Mesendoderm (in vitro differentiated cells): ENCODE data around the gene SLC4A5.

Experiments
- DNase-seq: peaks from one replicate; pipeline ENCODE4 v3.0.0; 2013
- H2AK5ac ChIP-seq: 2 replicates; pipeline ENCODE4 v1.6.1; 2013; ENCODE audit warnings: low read length, inconsistent platforms
- H2BK120ac ChIP-seq: 2 replicates; pipeline ENCODE4 v1.6.1; 2013; ENCODE audit warnings: low read depth, mild to moderate bottlenecking, low read length, moderate library complexity, mixed read lengths
- H2BK15ac ChIP-seq: replicated peaks from 2 replicates; pipeline ENCODE4 v1.6.1; 2013; ENCODE audit warnings: low read depth, mild to moderate bottlenecking, moderate library complexity
- H2BK5ac ChIP-seq: 2 replicates; pipeline ENCODE4 v1.6.1; 2013; ENCODE audit warnings: low read length, inconsistent platforms
- H3K18ac ChIP-seq: 2 replicates; pipeline ENCODE4 v1.6.1; 2013; ENCODE audit warnings: mild to moderate bottlenecking, low read length, mixed read lengths
- H3K23ac ChIP-seq: one replicate; pipeline ENCODE4 v1.6.1; 2013; ENCODE audit warnings: low read length
- H3K27ac ChIP-seq: 2 replicates; pipeline ENCODE4 v1.5.1; 2013; ENCODE audit warnings: low read depth, mild to moderate bottlenecking, inconsistent platforms, low read length, moderate library complexity
- H3K27me3 ChIP-seq: 2 replicates; pipeline ENCODE4 v1.6.1; 2013; ENCODE audit warnings: low read length, control low read depth, mild to moderate bottlenecking, inconsistent platforms; ENCODE audit not compliant: insufficient read depth, poor library complexity
- H3K36me3 ChIP-seq: 2 replicates; pipeline ENCODE4 v1.6.1; 2013; ENCODE audit warnings: low read length, inconsistent platforms; ENCODE audit not compliant: control insufficient read depth, insufficient read depth
- H3K4ac ChIP-seq: one replicate; pipeline ENCODE4 v1.6.1; 2013; ENCODE audit warnings: low read depth, mild to moderate bottlenecking, low read length, moderate library complexity
- H3K4me1 ChIP-seq: 2 replicates; pipeline ENCODE4 v1.6.1; 2013; ENCODE audit warnings: low read depth, low read length, inconsistent platforms; ENCODE audit not compliant: control insufficient read depth
- H3K4me2 ChIP-seq: 2 replicates; pipeline ENCODE4 v1.6.1; 2013; ENCODE audit warnings: low read length
- H3K4me3 ChIP-seq: 2 replicates; pipeline ENCODE4 v1.5.1; 2013; ENCODE audit warnings: mild to moderate bottlenecking, low read length
- H3K56ac ChIP-seq: one replicate; pipeline ENCODE4 v1.6.1; 2013; ENCODE audit warnings: low read length
- H3K79me1 ChIP-seq: 2 replicates; pipeline ENCODE4 v1.6.1; 2013; ENCODE audit warnings: low read length, inconsistent platforms
- H3K79me2 ChIP-seq: 2 replicates; pipeline ENCODE4 v1.6.1; 2013; ENCODE audit warnings: mild to moderate bottlenecking, low read length; ENCODE audit not compliant: control insufficient read depth, insufficient read depth
- H3K9ac ChIP-seq: 2 replicates; pipeline ENCODE4 v1.6.1; 2013; ENCODE audit warnings: low read length, inconsistent platforms
- H4K5ac ChIP-seq: one replicate; pipeline ENCODE4 v1.6.1; 2013; ENCODE audit warnings: low read length
- H4K8ac ChIP-seq: one replicate; pipeline ENCODE4 v1.6.1; 2013; ENCODE audit warnings: low read depth, mild to moderate bottlenecking, control low read depth, low read length, moderate library complexity
- WGBS: extraction: QIAGEN DNeasy Blood & Tissue Kit; methylation state at CpG from one replicate; pipeline ENCODE4 v1.1.7; 2013; ENCODE audit warnings: low lambda C conversion rate, missing lambda C conversion rate; ENCODE audit not compliant: insufficient coverage; ENCODE audit errors: extremely low coverage; 5-methylcytosine and 5-hydroxymethylcytosine counted together

Gene SLC4A5

GRCh38 chr2:74366036-74366435, 22.8 kb upstream of the SLC4A5 start:
- peaks cover 43% of the 10 kb centered on the region for H3K36me3 ChIP-seq
- H3K4ac ChIP-seq: no peak overlapping the region
- no peak overlapping the region for H3K23ac ChIP-seq
- H3K27me3 ChIP-seq: no peaks in the 10 kb centered on the region
- no peak overlapping the region for H2BK120ac ChIP-seq
- no peak overlapping the region for H2BK15ac ChIP-seq
- no peak overlapping the region for H2BK5ac ChIP-seq
- H3K18ac ChIP-seq: no peak overlapping the region
- no peak overlapping the region for H2AK5ac ChIP-seq
- H4K5ac ChIP-seq: no peak overlapping the region
- H3K56ac ChIP-seq: no peak overlapping the region
- H3K9ac ChIP-seq: no peak overlapping the region
- no peak overlapping the region for H3K4me3 ChIP-seq
- H3K27ac ChIP-seq: no peak overlapping the region
- DNase-seq: no peak
- H3K4me2 ChIP-seq: no peak overlapping the region
- no peak overlapping the region for H4K8ac ChIP-seq
- no CpG with 5 or more reads among the region's 3 CpGs for WGBS
- H3K4me1 ChIP-seq: no peaks in the 10 kb centered on the region
- H3K79me2 ChIP-seq: no peaks in the 10 kb centered on the region
- no peaks in the 10 kb centered on the region for H3K79me1 ChIP-seq

GRCh38 chr2:74364533-74365505, 21.6 kb upstream of the SLC4A5 start:
- Histone ChIP-seq H4K5ac (no peak overlapping the region), H4K8ac (no peak overlapping the region), H3K4me1 (no peaks in the 10 kb centered on the region), H3K18ac (no peak overlapping the region), H2BK5ac (no peak overlapping the region), H3K4me2 (no peak overlapping the region), H3K56ac (no peak overlapping the region), H3K79me1 (no peaks in the 10 kb centered on the region), H3K27ac (no peak overlapping the region), H3K4ac (no peak overlapping the region), H2AK5ac (no peak overlapping the region), H2BK15ac (no peak overlapping the region), H3K79me2 (no peaks in the 10 kb centered on the region), H3K36me3 (peaks cover 44% of the 10 kb centered on the region), H2BK120ac (no peak overlapping the region), H3K23ac (no peak overlapping the region), H3K27me3 (no peaks in the 10 kb centered on the region), H3K4me3 (no peak overlapping the region), H3K9ac (no peak overlapping the region)
- WGBS: no CpG with 5 or more reads among the region's 8 CpGs
- no peak for DNase-seq

- H2BK15ac ChIP-seq: no peak overlapping the region
- peaks cover 34% of the 10 kb centered on the region for H3K36me3 ChIP-seq
- H3K9ac ChIP-seq: no peak overlapping the region
- no peak overlapping the region for H3K23ac ChIP-seq
- no CpG with 5 or more reads among the region's 11 CpGs for WGBS
- H3K18ac ChIP-seq: no peak overlapping the region
- H4K8ac ChIP-seq: no peak overlapping the region
- no peak overlapping the region for H4K5ac ChIP-seq
- H3K79me1 ChIP-seq: no peaks in the 10 kb centered on the region
- no peak overlapping the region for H2BK120ac ChIP-seq
- no peak overlapping the region for H3K4me3 ChIP-seq
- H3K56ac ChIP-seq: no peak overlapping the region
- H3K27me3 ChIP-seq: no peaks in the 10 kb centered on the region
- no peak for DNase-seq
- no peak overlapping the region for H3K27ac ChIP-seq
- H3K4me2 ChIP-seq: no peak overlapping the region
- H3K4ac ChIP-seq: no peak overlapping the region
- no peak overlapping the region for H2AK5ac ChIP-seq
- no peaks in the 10 kb centered on the region for H3K79me2 ChIP-seq
- H3K4me1 ChIP-seq: no peaks in the 10 kb centered on the region
- H2BK5ac ChIP-seq: no peak overlapping the region
These were observed 18.1 kb upstream of the SLC4A5 start for GRCh38 chr2:74361327-74361726.

GRCh38 chr2:74357627-74358026, 14.4 kb upstream of the SLC4A5 start:
- Histone ChIP-seq H3K79me1 (no peaks in the 10 kb centered on the region), H3K23ac (no peak overlapping the region), H2AK5ac (no peak overlapping the region), H2BK5ac (no peak overlapping the region), H3K27ac (no peak overlapping the region), H3K9ac (no peak overlapping the region), H4K5ac (no peak overlapping the region), H2BK120ac (no peak overlapping the region), H3K4me1 (no peaks in the 10 kb centered on the region), H3K4me3 (no peak overlapping the region), H4K8ac (no peak overlapping the region), H3K4me2 (no peak overlapping the region), H3K56ac (no peak overlapping the region), H3K18ac (no peak overlapping the region), H3K27me3 (no peaks in the 10 kb centered on the region), H3K4ac (no peak overlapping the region), H3K36me3 (peaks cover 21% of the 10 kb centered on the region), H2BK15ac (no peak overlapping the region), H3K79me2 (no peaks in the 10 kb centered on the region)
- DNase-seq: no peak

- no peak overlapping the region for H3K4ac ChIP-seq
- no peak overlapping the region for H3K4me2 ChIP-seq
- H3K23ac ChIP-seq: no peak overlapping the region
- no peak for DNase-seq
- H3K36me3 ChIP-seq: no peaks in the 10 kb centered on the region
- no peak overlapping the region for H2AK5ac ChIP-seq
- no peaks in the 10 kb centered on the region for H3K79me2 ChIP-seq
- no peak overlapping the region for H2BK5ac ChIP-seq
- no peak overlapping the region for H4K8ac ChIP-seq
- no peak overlapping the region for H3K27ac ChIP-seq
- no peak overlapping the region for H2BK120ac ChIP-seq
- no peak overlapping the region for H3K56ac ChIP-seq
- no peak overlapping the region for H4K5ac ChIP-seq
- H3K4me1 ChIP-seq: no peaks in the 10 kb centered on the region
- no peak overlapping the region for H3K4me3 ChIP-seq
- H3K27me3 ChIP-seq: no peaks in the 10 kb centered on the region
- no peak overlapping the region for H3K9ac ChIP-seq
- H3K18ac ChIP-seq: no peak overlapping the region
- H2BK15ac ChIP-seq: no peak overlapping the region
- H3K79me1 ChIP-seq: no peaks in the 10 kb centered on the region
- WGBS: no CpG with 5 or more reads among the region's 4 CpGs
These were observed 6.7 kb upstream of the SLC4A5 start for GRCh38 chr2:74349889-74350288.

- H3K18ac ChIP-seq: no peak overlapping the region
- H3K36me3 ChIP-seq: no peaks in the 10 kb centered on the region
- no peaks in the 10 kb centered on the region for H3K79me1 ChIP-seq
- no peak overlapping the region for H2BK120ac ChIP-seq
- H2BK15ac ChIP-seq: no peak overlapping the region
- H3K79me2 ChIP-seq: no peaks in the 10 kb centered on the region
- no CpG with 5 or more reads among the region's 3 CpGs for WGBS
- H2BK5ac ChIP-seq: no peak overlapping the region
- H3K56ac ChIP-seq: no peak overlapping the region
- no peak overlapping the region for H3K23ac ChIP-seq
- no peaks in the 10 kb centered on the region for H3K27me3 ChIP-seq
- no peak overlapping the region for H3K9ac ChIP-seq
- no peak overlapping the region for H4K8ac ChIP-seq
- no peak overlapping the region for H4K5ac ChIP-seq
- H3K4me1 ChIP-seq: no peaks in the 10 kb centered on the region
- H3K27ac ChIP-seq: no peak overlapping the region
- H3K4ac ChIP-seq: no peak overlapping the region
- no peak overlapping the region for H3K4me2 ChIP-seq
- no peak overlapping the region for H2AK5ac ChIP-seq
- H3K4me3 ChIP-seq: no peak overlapping the region
- no peak for DNase-seq
These were observed 4.5 kb upstream of the SLC4A5 start for GRCh38 chr2:74347742-74348141.
